Neural progenitor cell (in vitro differentiated cells): Measurements from ENCODE around the gene CRTC1. TPM values are rescaled to one million over a fixed set of nuclear protein-coding genes. Genes with fewer than 3 reads are reported as not detected.

Experiments used
- DNase-seq: peaks from one replicate; pipeline ENCODE4 v3.0.0-alpha.2; 2016; ENCODE audit warnings: low spot score
- H2AFZ ChIP-seq: fragments of 200-600 bp; sonication (generic); replicated peaks from 2 replicates; pipeline ENCODE4 v1.6.1; 2016; ENCODE audit warnings: antibody characterized with exemption
- H3F3A ChIP-seq: fragments of 200-600 bp; sonication (generic); 2 replicates; pipeline ENCODE4 v1.6.1; 2016; ENCODE audit warnings: antibody characterized with exemption, low read depth
- H3K27ac ChIP-seq: fragments of 200-600 bp; sonication (generic); 2 replicates; pipeline ENCODE4 v1.5.1; 2016; ENCODE audit warnings: mild to moderate bottlenecking
- H3K27me3 ChIP-seq: fragments of 200-600 bp; sonication (generic); 2 replicates; pipeline ENCODE4 v1.6.1; 2016; ENCODE audit warnings: mild to moderate bottlenecking, moderate library complexity
- H3K36me3 ChIP-seq: fragments of 200-600 bp; sonication (generic); 2 replicates; pipeline ENCODE4 v1.5.1; 2016
- H3K4me1 ChIP-seq: fragments of 200-600 bp; sonication (generic); 2 replicates; pipeline ENCODE4 v1.6.1; 2016; ENCODE audit warnings: mixed run types
- H3K4me2 ChIP-seq: fragments of 200-600 bp; sonication (generic); 2 replicates; pipeline ENCODE4 v1.6.1; 2016
- H3K4me3 ChIP-seq: fragments of 200-600 bp; sonication (generic); 2 replicates; pipeline ENCODE4 v1.5.1; 2016
- H3K79me2 ChIP-seq: fragments of 200-600 bp; sonication (generic); 2 replicates; pipeline ENCODE4 v1.6.1; 2016; ENCODE audit warnings: low read depth
- H3K9ac ChIP-seq: fragments of 200-600 bp; sonication (generic); 2 replicates; pipeline ENCODE4 v1.6.1; 2016
- H3K9me3 ChIP-seq: fragments of 200-600 bp; sonication (generic); 2 replicates; pipeline ENCODE4 v1.5.1; 2016; ENCODE audit warnings: low read depth
- H4K20me1 ChIP-seq: fragments of 200-600 bp; sonication (generic); 2 replicates; pipeline ENCODE4 v1.6.1; 2016; ENCODE audit warnings: low read depth
- H3K27ac Mint-ChIP-seq: 3 replicates; pipeline ENCODE4 v1.8.0; 2021; ENCODE audit warnings: mixed read lengths
- H3K27me3 Mint-ChIP-seq: 2 replicates; pipeline ENCODE4 v1.8.0; 2022; ENCODE audit warnings: low read depth, mild to moderate bottlenecking, inconsistent platforms, moderate library complexity, mixed read lengths; ENCODE audit not compliant: insufficient read depth
- H3K36me3 Mint-ChIP-seq: 3 replicates; pipeline ENCODE4 v1.8.0; 2021; ENCODE audit warnings: mixed read lengths
- H3K4me1 Mint-ChIP-seq: 3 replicates; pipeline ENCODE4 v1.8.0; 2021; ENCODE audit warnings: mixed read lengths
- H3K4me3 Mint-ChIP-seq: 3 replicates; pipeline ENCODE4 v1.8.0; 2021; ENCODE audit warnings: mild to moderate bottlenecking, moderate library complexity, mixed read lengths
- H3K9me3 Mint-ChIP-seq: 3 replicates; pipeline ENCODE4 v1.8.0; 2020; ENCODE audit warnings: mixed read lengths
- EZH2 ChIP-seq: fragments of 200-600 bp; sonication (generic); IDR thresholded peaks from 2 replicates; pipeline ENCODE4 v1.6.1; 2017; ENCODE audit warnings: antibody characterized with exemption, mild to moderate bottlenecking, moderate library complexity
- EZH2phosphoT487 ChIP-seq: fragments of 200-600 bp; sonication (generic); IDR thresholded peaks from 2 replicates; pipeline ENCODE4 v1.6.1; 2017; ENCODE audit warnings: antibody characterized with exemption
- total RNA-seq: library from RNA; depleted of rRNA; stranded (reverse); fragments of >200 nt; gene quantifications from 2 replicates; pipeline ENCODE4 v1.2.3, GENCODE V29; 2015; ENCODE audit warnings: low replicate concordance
- TF ChIP-seq, protein P1 (sequence below): fragments of 200-600 bp; sonication (generic); IDR thresholded peaks from 2 replicates; pipeline ENCODE4 v1.5.1; 2017; ENCODE audit warnings: antibody characterized with exemption, mild to moderate bottlenecking

The CRTC1 gene
- total RNA-seq, 1 donor from 2014 or later: 2.4 TPM

GRCh38 chr19:18802354-18802753, 118.9 kb downstream of the CRTC1 start:
- no peak overlapping the region for H3K27ac ChIP-seq
- peaks cover 25% of the 10 kb centered on the region for H3K27me3 Mint-ChIP-seq
- H3K36me3 ChIP-seq: no peaks in the 10 kb centered on the region
- peaks cover 81% of the 10 kb centered on the region for H3K27me3 ChIP-seq
- no peak overlapping the region for H3K4me3 Mint-ChIP-seq
- no peaks in the 10 kb centered on the region for H3K9me3 ChIP-seq
- H3K4me1 Mint-ChIP-seq: peaks cover 4% of the 10 kb centered on the region
- H2AFZ ChIP-seq: no peak overlapping the region
- H4K20me1 ChIP-seq: no peaks in the 10 kb centered on the region
- TF ChIP-seq EZH2 (no peak), EZH2phosphoT487 (no peak)
- TF ChIP-seq, protein P1, sequence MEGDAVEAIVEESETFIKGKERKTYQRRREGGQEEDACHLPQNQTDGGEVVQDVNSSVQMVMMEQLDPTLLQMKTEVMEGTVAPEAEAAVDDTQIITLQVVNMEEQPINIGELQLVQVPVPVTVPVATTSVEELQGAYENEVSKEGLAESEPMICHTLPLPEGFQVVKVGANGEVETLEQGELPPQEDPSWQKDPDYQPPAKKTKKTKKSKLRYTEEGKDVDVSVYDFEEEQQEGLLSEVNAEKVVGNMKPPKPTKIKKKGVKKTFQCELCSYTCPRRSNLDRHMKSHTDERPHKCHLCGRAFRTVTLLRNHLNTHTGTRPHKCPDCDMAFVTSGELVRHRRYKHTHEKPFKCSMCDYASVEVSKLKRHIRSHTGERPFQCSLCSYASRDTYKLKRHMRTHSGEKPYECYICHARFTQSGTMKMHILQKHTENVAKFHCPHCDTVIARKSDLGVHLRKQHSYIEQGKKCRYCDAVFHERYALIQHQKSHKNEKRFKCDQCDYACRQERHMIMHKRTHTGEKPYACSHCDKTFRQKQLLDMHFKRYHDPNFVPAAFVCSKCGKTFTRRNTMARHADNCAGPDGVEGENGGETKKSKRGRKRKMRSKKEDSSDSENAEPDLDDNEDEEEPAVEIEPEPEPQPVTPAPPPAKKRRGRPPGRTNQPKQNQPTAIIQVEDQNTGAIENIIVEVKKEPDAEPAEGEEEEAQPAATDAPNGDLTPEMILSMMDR: no peak
- peak overlapping the region; percentile 25 for H3K27ac Mint-ChIP-seq
- DNase-seq: peak; percentile 54
- no peaks in the 10 kb centered on the region for H3K79me2 ChIP-seq
- H3K4me1 ChIP-seq: no peaks in the 10 kb centered on the region
- H3F3A ChIP-seq: peaks cover 5% of the 10 kb centered on the region
- H3K4me3 ChIP-seq: no peak overlapping the region
- no peak overlapping the region for H3K9ac ChIP-seq
- no peak overlapping the region for H3K4me2 ChIP-seq
- H3K9me3 Mint-ChIP-seq: no peaks in the 10 kb centered on the region
- H3K36me3 Mint-ChIP-seq: no peaks in the 10 kb centered on the region

GRCh38 chr19:18803550-18804138, 120.2 kb downstream of the CRTC1 start:
- TF ChIP-seq, protein P1: no peak
- TF ChIP-seq EZH2phosphoT487: no peak
- TF ChIP-seq EZH2: no peak
- Histone ChIP-seq H3K27me3 (peaks cover 81% of the 10 kb centered on the region), H3K4me2 (no peak overlapping the region), H4K20me1 (no peaks in the 10 kb centered on the region), H2AFZ (no peak overlapping the region), H3K27ac (no peak overlapping the region), H3F3A (peaks cover 5% of the 10 kb centered on the region), H3K4me3 (no peak overlapping the region), H3K9me3 (no peaks in the 10 kb centered on the region), H3K4me1 (no peaks in the 10 kb centered on the region), H3K9ac (no peak overlapping the region), H3K79me2 (no peaks in the 10 kb centered on the region), H3K36me3 (no peaks in the 10 kb centered on the region)
- H3K36me3 Mint-ChIP-seq: no peaks in the 10 kb centered on the region
- H3K4me1 Mint-ChIP-seq: peaks cover 3% of the 10 kb centered on the region
- H3K27me3 Mint-ChIP-seq: peaks cover 25% of the 10 kb centered on the region
- no peak overlapping the region for H3K27ac Mint-ChIP-seq
- no peak overlapping the region for H3K4me3 Mint-ChIP-seq
- DNase-seq: no peak
- no peaks in the 10 kb centered on the region for H3K9me3 Mint-ChIP-seq

- no peaks in the 10 kb centered on the region for H4K20me1 ChIP-seq
- H3K36me3 ChIP-seq: no peaks in the 10 kb centered on the region
- no peak overlapping the region for H3K27ac Mint-ChIP-seq
- no peaks in the 10 kb centered on the region for H3K9me3 Mint-ChIP-seq
- no peak overlapping the region for H3K4me2 ChIP-seq
- H3K9ac ChIP-seq: no peak overlapping the region
- no peaks in the 10 kb centered on the region for H3K4me1 ChIP-seq
- peaks cover 5% of the 10 kb centered on the region for H3F3A ChIP-seq
- H3K4me3 ChIP-seq: no peak overlapping the region
- no peak overlapping the region for H2AFZ ChIP-seq
- no peak overlapping the region for H3K27ac ChIP-seq
- H3K4me1 Mint-ChIP-seq: peaks cover 3% of the 10 kb centered on the region
- H3K27me3 ChIP-seq: peaks cover 81% of the 10 kb centered on the region
- H3K79me2 ChIP-seq: no peaks in the 10 kb centered on the region
- H3K9me3 ChIP-seq: no peaks in the 10 kb centered on the region
- peaks cover 27% of the 10 kb centered on the region for H3K27me3 Mint-ChIP-seq
- H3K4me3 Mint-ChIP-seq: no peak overlapping the region
- H3K36me3 Mint-ChIP-seq: no peaks in the 10 kb centered on the region
- no peak for DNase-seq
- TF ChIP-seq EZH2phosphoT487 (no peak), EZH2 (no peak)
- TF ChIP-seq, protein P1: no peak
Observed at GRCh38 chr19:18804139-18804601, 120.7 kb downstream of the CRTC1 start.
